GM06990 (cell line): ENCODE data around the gene EI24.

Experiments
- DNase-seq: peaks from one replicate; pipeline ENCODE4 v3.0.0-alpha.2; 2011; ENCODE audit not compliant: insufficient read length; ENCODE audit errors: extremely low read depth
- H3K27me3 ChIP-seq: replicated peaks from 2 replicates; pipeline ENCODE4 v1.6.0; 2011; ENCODE audit warnings: low read length; ENCODE audit not compliant: control insufficient read depth, insufficient read depth
- H3K36me3 ChIP-seq: 2 replicates; pipeline ENCODE4 v1.5.1; 2011; ENCODE audit warnings: low read length; ENCODE audit not compliant: control insufficient read depth, insufficient read depth
- H3K4me3 ChIP-seq: replicated peaks from 2 replicates; pipeline ENCODE4 v1.5.1; 2011; ENCODE audit warnings: low read depth, mild to moderate bottlenecking, control low read depth, low read length
- TF ChIP-seq, protein P1 (sequence below): IDR thresholded peaks from 2 replicates; pipeline ENCODE4 v1.5.1; 2011; ENCODE audit warnings: low read length, control low read depth, mild to moderate bottlenecking, inconsistent platforms; ENCODE audit not compliant: insufficient read depth, poor library complexity, severe bottlenecking

Gene EI24

DNA sequence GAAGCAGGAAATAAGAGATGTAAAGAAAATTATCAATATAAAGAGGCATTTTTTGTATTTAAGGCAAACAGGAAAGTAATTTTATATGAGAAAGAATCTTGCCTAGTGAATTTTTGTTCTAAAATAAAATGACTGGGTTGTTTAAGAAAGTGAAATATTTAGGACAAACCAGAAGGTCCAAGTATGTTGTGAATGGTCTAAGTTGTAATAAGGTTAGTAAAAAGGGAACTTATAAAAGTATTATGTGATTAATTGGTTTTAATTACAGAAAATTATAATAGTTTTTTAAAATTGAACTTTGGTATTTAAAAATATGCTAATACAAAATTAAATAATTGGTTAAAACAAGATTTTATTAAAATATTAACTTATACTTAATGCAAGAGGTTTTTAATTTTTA is 26.6 kb upstream of the EI24 start:
- no peak overlapping the region for H3K4me3 ChIP-seq

DNA sequence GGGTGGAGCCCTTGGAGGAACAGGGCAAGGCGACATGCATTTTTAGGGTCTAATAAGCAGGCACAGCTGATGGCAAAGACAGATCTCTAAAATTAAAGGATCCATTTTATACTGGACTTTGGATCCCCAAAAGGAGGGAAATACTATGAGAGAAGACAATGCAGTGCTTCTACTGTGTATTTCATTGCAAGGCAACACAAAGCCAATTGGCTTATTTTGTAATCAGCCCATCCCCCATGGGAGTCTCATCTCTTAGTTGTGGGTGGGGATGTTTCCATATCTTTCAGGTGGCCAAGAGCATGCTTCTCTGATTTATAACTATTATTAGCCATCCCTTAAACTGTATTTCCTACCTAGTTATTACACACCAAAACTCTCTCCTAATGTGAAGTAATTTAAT is 18.5 kb upstream of the EI24 start:
- Histone ChIP-seq H3K36me3 (no peaks in the 10 kb centered on the region), H3K27me3 (no peaks in the 10 kb centered on the region), H3K4me3 (no peak overlapping the region)
- TF ChIP-seq, protein P1, sequence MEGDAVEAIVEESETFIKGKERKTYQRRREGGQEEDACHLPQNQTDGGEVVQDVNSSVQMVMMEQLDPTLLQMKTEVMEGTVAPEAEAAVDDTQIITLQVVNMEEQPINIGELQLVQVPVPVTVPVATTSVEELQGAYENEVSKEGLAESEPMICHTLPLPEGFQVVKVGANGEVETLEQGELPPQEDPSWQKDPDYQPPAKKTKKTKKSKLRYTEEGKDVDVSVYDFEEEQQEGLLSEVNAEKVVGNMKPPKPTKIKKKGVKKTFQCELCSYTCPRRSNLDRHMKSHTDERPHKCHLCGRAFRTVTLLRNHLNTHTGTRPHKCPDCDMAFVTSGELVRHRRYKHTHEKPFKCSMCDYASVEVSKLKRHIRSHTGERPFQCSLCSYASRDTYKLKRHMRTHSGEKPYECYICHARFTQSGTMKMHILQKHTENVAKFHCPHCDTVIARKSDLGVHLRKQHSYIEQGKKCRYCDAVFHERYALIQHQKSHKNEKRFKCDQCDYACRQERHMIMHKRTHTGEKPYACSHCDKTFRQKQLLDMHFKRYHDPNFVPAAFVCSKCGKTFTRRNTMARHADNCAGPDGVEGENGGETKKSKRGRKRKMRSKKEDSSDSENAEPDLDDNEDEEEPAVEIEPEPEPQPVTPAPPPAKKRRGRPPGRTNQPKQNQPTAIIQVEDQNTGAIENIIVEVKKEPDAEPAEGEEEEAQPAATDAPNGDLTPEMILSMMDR, result no peak
- DNase-seq, result no peak

More for the DNA sequence above, 26.6 kb upstream of the EI24 start:
- TF ChIP-seq, protein P1, result no peak
- DNase-seq, result no peak
- Histone ChIP-seq H3K36me3 (no peaks in the 10 kb centered on the region), H3K27me3 (no peaks in the 10 kb centered on the region)

DNA sequence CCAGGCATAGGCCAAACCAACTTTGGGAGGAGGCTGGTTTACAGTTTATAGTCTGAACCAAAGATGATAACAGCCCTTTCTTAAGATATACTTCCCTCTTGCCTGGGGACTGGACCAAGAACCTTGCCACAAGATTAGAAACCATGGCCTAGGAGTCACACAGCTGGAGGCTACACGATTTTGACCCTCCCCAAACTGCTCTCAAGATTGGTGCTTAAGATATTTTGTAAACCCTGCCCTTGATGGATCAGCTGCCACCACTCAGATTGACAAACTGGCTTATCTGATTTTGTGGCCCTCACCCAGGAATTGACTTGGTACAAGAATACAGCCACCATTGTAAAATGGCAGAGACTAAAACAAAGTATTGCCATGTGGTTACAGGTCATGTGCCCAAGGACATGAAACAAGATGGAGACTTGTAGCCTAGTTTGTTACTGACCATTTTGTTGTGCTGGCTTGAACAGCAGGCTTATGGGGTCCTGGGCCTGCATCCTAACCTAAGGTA is 17.4 kb upstream of the EI24 start:
- Histone ChIP-seq H3K36me3 (no peaks in the 10 kb centered on the region), H3K27me3 (no peaks in the 10 kb centered on the region), H3K4me3 (no peak overlapping the region)
- TF ChIP-seq, protein P1, result no peak
- DNase-seq, result no peak

DNA sequence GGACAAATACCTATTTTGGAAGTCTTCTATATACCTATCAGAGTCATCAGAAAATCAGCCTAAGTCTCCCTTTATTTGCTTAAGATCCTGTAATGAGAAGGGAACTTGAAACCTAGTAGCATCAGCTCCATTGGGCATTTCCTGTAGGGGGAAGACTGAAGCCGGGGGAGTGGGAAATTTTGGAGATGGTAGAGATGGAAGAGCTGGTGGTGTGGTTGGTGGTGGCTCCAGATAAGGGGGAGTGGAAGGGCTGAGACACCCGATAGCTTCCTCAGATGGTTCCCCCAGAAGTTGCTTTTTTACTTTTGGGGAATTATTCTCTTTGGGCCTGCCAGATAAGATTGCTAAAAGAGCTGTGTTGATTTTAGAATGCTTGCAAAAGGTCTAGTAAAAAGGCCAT is 16.4 kb upstream of the EI24 start:
- TF ChIP-seq, protein P1, result no peak
- Histone ChIP-seq H3K4me3 (no peak overlapping the region), H3K36me3 (no peaks in the 10 kb centered on the region), H3K27me3 (no peaks in the 10 kb centered on the region)
- DNase-seq, result no peak

DNA sequence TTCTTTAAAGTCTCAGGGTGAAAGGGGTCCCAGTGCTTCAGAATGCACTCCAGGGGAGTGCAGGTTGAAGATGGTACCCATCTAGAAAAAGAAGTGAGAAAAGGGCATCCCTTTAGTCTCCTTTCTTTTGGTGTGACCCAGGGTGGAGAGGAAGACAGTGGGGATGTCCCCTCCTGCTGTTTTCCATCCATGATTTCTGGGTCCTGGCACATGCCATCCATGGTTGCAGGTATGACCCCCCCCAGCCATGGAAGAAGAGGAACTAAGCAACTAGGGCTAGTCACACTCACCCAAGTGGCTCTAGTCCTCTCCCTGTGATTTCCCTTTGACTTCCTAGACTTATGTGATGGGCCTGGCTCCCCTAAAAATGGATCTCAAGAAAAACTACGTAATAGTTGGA is 15.9 kb upstream of the EI24 start:
- H3K36me3 ChIP-seq, result no peaks in the 10 kb centered on the region
- TF ChIP-seq, protein P1, result no peak
- DNase-seq, result no peak
- no peak overlapping the region for H3K4me3 ChIP-seq
- H3K27me3 ChIP-seq, result no peaks in the 10 kb centered on the region

DNA sequence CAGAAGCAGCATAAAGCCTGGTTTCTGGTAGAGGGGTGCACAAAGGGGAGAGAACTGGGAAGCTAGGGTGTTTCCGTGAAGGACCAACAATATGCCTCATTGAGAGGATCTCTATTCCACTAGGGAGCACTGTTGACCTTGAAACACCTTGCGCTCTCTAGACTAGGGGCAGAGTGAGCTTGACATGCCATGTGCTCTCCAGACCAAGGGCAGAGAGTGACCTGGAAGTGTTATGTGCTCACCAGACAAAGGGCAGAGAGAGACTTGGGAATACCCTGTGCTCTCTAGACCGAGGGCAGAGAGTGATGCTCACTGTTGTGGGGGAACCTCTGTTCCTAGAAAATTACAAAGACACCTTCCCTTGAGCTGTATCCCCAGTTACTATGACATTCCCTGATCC is 15.2 kb upstream of the EI24 start:
- no peak for DNase-seq
- no peak overlapping the region for H3K4me3 ChIP-seq
- TF ChIP-seq, protein P1, result no peak
- no peaks in the 10 kb centered on the region for H3K27me3 ChIP-seq
- H3K36me3 ChIP-seq, result no peaks in the 10 kb centered on the region
